ENCODE results near the gene IGFBP5.

IGFBP5 gene

DNA sequence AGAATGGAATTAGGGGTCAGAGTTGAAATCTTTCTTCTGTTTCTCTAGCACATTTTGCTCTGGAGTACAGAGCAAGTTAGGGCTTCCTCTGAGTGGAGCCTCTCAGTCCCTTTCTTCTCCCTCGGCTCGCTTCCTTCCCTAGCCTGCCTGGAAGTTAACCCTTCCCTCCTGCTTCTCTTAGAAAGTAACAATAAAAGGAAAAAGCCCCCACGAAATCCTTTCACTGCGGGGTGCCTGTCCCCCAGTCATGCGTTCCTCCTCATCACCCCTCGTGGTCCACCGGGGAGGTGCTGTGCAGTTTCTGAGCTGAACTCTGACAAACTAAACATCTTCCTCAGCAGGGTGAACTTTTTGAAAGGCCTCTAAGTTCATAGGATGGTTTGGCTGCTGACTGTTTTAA, 60.2 kb downstream of the IGFBP5 start:
- TF ChIP-seq CEBPB (IDR thresholded peaks at IDR 0.05) (no peak), TCF12 (IDR thresholded peaks at IDR 0.05; ENCODE audit: low read depth) (no peak), YY1 (IDR thresholded peaks at IDR 0.05; ENCODE audit: low read depth) (no peak), RAD21 (IDR thresholded peaks at IDR 0.05; ENCODE audit: low read depth) (no peak), EP300 (IDR thresholded peaks at IDR 0.05; ENCODE audit: borderline replicate concordance) (no peak), CREB1 (IDR thresholded peaks at IDR 0.05; ENCODE audit: low read depth) (no peak), EGR1 (IDR thresholded peaks at IDR 0.05) (no peak), FOXM1 (IDR thresholded peaks at IDR 0.05; ENCODE audit: borderline replicate concordance, low read depth) (no peak), NFIC (IDR thresholded peaks at IDR 0.05) (no peak), TAF1 (IDR thresholded peaks at IDR 0.05; ENCODE audit: low read depth) (no peak), REST (IDR thresholded peaks at IDR 0.05; ENCODE audit: low read depth) (no peak), ZBTB7A (IDR thresholded peaks at IDR 0.05; ENCODE audit: low read depth) (no peak), USF1 (IDR thresholded peaks at IDR 0.05) (no peak), TEAD4 (IDR thresholded peaks at IDR 0.05) (no peak)
- TF ChIP-seq, protein P1, sequence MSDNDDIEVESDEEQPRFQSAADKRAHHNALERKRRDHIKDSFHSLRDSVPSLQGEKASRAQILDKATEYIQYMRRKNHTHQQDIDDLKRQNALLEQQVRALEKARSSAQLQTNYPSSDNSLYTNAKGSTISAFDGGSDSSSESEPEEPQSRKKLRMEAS (IDR thresholded peaks at IDR 0.05), result no peak

GRCh38 chr2:216634370-216635148, 60.8 kb downstream of the IGFBP5 start:
- no peak for TF ChIP-seq EP300 (IDR thresholded peaks at IDR 0.05; ENCODE audit: borderline replicate concordance)
- TF ChIP-seq YY1 (IDR thresholded peaks at IDR 0.05; ENCODE audit: low read depth), result no peak
- no peak for TF ChIP-seq USF1 (IDR thresholded peaks at IDR 0.05)
- TF ChIP-seq TCF12 (IDR thresholded peaks at IDR 0.05; ENCODE audit: low read depth), result no peak
- TF ChIP-seq REST (IDR thresholded peaks at IDR 0.05; ENCODE audit: low read depth), result no peak
- TF ChIP-seq EGR1 (IDR thresholded peaks at IDR 0.05), result no peak
- TF ChIP-seq RAD21 (IDR thresholded peaks at IDR 0.05; ENCODE audit: low read depth), result no peak

- no peak for TF ChIP-seq NFIC (IDR thresholded peaks at IDR 0.05)
- peak; percentile 45; the same call in 1 of the 2 replicates for TF ChIP-seq ZBTB7A (IDR thresholded peaks at IDR 0.05; ENCODE audit: low read depth)
- TF ChIP-seq, protein P1 (IDR thresholded peaks at IDR 0.05), result 0 out of 2 replicates have a peak, but pooled peaks have one; percentile 34
- peak; percentile 70 for TF ChIP-seq YY1 (IDR thresholded peaks at IDR 0.05; ENCODE audit: low read depth)
These were observed 61.6 kb downstream of the IGFBP5 start for GRCh38 chr2:216633616-216634369.

DNA sequence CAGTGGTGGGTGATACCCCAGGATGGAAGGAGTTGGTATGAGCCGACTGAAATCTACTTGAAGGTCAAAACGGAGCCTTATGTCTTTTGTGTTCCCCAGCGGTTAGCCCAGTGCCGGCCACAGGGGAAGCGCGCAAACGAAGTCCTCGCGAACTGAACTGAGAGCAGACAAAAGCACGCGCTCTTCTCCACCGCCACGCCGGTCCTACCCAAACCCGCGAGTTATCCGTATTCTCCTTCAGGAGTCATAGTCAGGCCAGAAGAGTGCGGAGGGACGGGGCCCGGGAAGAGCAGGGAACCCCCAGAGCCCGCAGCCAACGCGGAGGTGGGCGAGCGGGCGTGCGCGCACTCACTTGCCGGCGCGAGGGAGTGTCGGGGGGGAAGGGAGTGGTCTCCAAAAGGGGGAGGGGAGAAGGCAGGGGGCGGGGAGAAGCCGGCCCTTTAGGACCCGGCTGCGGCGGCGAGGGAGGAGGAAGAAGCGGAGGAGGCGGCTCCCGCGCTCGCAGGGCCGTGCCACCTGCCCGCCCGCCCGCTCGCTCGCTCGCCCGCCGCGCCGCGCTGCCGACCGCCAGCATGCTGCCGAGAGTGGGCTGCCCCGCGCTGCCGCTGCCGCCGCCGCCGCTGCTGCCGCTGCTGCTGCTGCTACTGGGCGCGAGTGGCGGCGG, 62.3 kb downstream of the IGFBP5 start, which contains the start of gene IGFBP2:
Gene IGFBP2 (plus strand): TSS at position 469 of the 664 bp plus-strand sequence. CDS start 104 bp downstream, at position 573.
- TF ChIP-seq YY1 (IDR thresholded peaks at IDR 0.05; ENCODE audit: low read depth), result no peak
- TF ChIP-seq ZBTB7A (IDR thresholded peaks at IDR 0.05; ENCODE audit: low read depth), result peak; percentile 64
- no peak for TF ChIP-seq NFIC (IDR thresholded peaks at IDR 0.05)
- no peak for TF ChIP-seq CREB1 (IDR thresholded peaks at IDR 0.05; ENCODE audit: low read depth)
- TF ChIP-seq REST (IDR thresholded peaks at IDR 0.05; ENCODE audit: low read depth), result no peak
- TF ChIP-seq CEBPB (IDR thresholded peaks at IDR 0.05), result no peak
- TF ChIP-seq, protein P1 (IDR thresholded peaks at IDR 0.05), result peak; percentile 86
- no peak for TF ChIP-seq EP300 (IDR thresholded peaks at IDR 0.05; ENCODE audit: borderline replicate concordance)
- TF ChIP-seq RAD21 (IDR thresholded peaks at IDR 0.05; ENCODE audit: low read depth), result no peak
- no peak; the same call in 1 of the 2 replicates for TF ChIP-seq TAF1 (IDR thresholded peaks at IDR 0.05; ENCODE audit: low read depth)
- no peak for TF ChIP-seq EGR1 (IDR thresholded peaks at IDR 0.05)
- TF ChIP-seq TEAD4 (IDR thresholded peaks at IDR 0.05), result no peak
- TF ChIP-seq TCF12 (IDR thresholded peaks at IDR 0.05; ENCODE audit: low read depth), result no peak
- no peak for TF ChIP-seq FOXM1 (IDR thresholded peaks at IDR 0.05; ENCODE audit: borderline replicate concordance, low read depth)
